Smooth muscle cell (in vitro differentiated cells): ENCODE data around the gene CYS1. TPM values are rescaled to one million over a fixed set of nuclear protein-coding genes. Genes with fewer than 3 reads are reported as not detected.

Experiments
- DNase-seq: peaks from one replicate; lab custom pipeline; 2025; ENCODE audit not compliant: unreplicated experiment; lab: John Stamatoyannopoulos, UW
- H2AFZ ChIP-seq: fragments of 200-600 bp; sonication (generic); 2 replicates; pipeline ENCODE4 v1.6.0; 2016; ENCODE audit warnings: antibody characterized with exemption, low read depth, mild to moderate bottlenecking
- H3F3A ChIP-seq: fragments of 200-600 bp; sonication (generic); 2 replicates; pipeline ENCODE4 v1.6.0; 2017; ENCODE audit warnings: antibody characterized with exemption, low read depth
- H3K27ac ChIP-seq: fragments of 200-600 bp; sonication (generic); 2 replicates; pipeline ENCODE4 v1.5.1; 2016; ENCODE audit warnings: low read depth, mild to moderate bottlenecking
- H3K27me3 ChIP-seq: fragments of 200-600 bp; sonication (generic); 2 replicates; pipeline ENCODE4 v1.6.1; 2016; ENCODE audit warnings: low read depth, mild to moderate bottlenecking
- H3K36me3 ChIP-seq: fragments of 200-600 bp; sonication (generic); 2 replicates; pipeline ENCODE4 v1.5.1; 2016; ENCODE audit warnings: low read depth
- H3K4me1 ChIP-seq: fragments of 200-600 bp; sonication (generic); 2 replicates; pipeline ENCODE4 v1.5.1; 2016; ENCODE audit warnings: low read depth
- H3K4me2 ChIP-seq: fragments of 200-600 bp; sonication (generic); 2 replicates; pipeline ENCODE4 v1.6.0; 2016; ENCODE audit warnings: mild to moderate bottlenecking
- H3K4me3 ChIP-seq: fragments of 200-600 bp; sonication (generic); 2 replicates; pipeline ENCODE4 v1.5.1; 2016; ENCODE audit warnings: mild to moderate bottlenecking
- H3K79me2 ChIP-seq: fragments of 200-600 bp; sonication (generic); 2 replicates; pipeline ENCODE4 v1.6.0; 2016; ENCODE audit warnings: low read depth, mild to moderate bottlenecking
- H3K9ac ChIP-seq: fragments of 200-600 bp; sonication (generic); 2 replicates; pipeline ENCODE4 v1.6.0; 2016; ENCODE audit warnings: low read depth
- H3K9me3 ChIP-seq: fragments of 200-600 bp; sonication (generic); replicated peaks from 2 replicates; pipeline ENCODE4 v1.5.1; 2016; ENCODE audit warnings: low read depth
- H4K20me1 ChIP-seq: fragments of 200-600 bp; sonication (generic); 2 replicates; pipeline ENCODE4 v1.6.0; 2016; ENCODE audit warnings: low read depth
- WGBS: methylation state at CpG from one replicate; pipeline ENCODE4 v1.1.7; 2016; ENCODE audit warnings: low lambda C conversion rate; 5-methylcytosine and 5-hydroxymethylcytosine counted together
- polyA plus RNA-seq: library from polyadenylated mRNA; unstranded; fragments of >200 nt; fragmentation: Nextera tagmentation; extraction: Ambion mirVana; gene quantifications from 2 replicates; pipeline ENCODE4 v1.2.1, GENCODE V29; 2016
- total RNA-seq: library from RNA; depleted of rRNA; stranded (reverse); fragments of >200 nt; gene quantifications from 2 replicates; pipeline ENCODE4 v1.2.3, GENCODE V29; 2014
- TF ChIP-seq, protein P1 (sequence below): fragments of 200-600 bp; sonication (generic); IDR thresholded peaks from 2 replicates; pipeline ENCODE4 v1.5.1; 2017; ENCODE audit warnings: borderline replicate concordance, mild to moderate bottlenecking, antibody characterized with exemption; ENCODE audit not compliant: insufficient read depth, poor library complexity, severe bottlenecking

CYS1 gene
- total and polyA plus RNA-seq, 2 experiments from 2014 or later: 3.9 to 11.5 TPM

DNA sequence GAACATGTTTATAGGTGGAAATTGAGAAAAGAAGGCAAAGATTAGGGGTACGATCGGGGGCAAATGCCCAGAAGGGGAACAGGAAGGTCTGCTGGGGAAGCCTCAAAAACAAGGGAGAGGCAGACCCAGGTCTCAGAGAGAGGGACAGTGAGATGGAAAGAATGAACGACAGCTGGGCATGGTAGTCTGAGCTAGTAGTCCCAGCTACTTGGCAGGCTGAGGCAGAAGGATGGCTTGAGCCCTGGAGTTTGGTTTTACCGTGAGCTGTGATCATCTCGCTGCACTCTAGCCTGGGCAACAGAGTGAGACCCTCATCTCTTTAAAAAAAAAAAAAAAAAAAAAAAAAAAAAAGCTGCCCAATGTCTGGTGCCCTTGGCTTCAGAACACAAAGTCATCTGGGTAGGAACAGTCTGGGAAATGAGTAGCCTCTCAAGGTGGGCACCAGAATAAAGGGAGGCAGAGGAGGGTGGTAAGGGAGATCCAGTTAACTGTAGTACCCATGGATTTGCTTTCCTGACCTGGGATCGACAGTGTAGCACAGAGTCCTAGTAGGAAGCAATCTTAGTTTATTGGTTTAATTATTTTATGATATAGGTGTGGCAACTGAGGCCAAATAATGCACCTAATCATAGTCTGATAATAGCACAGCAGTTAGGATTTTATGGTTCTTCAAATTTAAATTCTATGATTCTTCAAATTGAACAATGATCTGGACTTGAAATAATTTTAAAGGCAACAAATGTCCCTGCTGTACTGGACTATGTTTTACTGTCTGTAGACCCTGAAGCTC lies 45.8 kb upstream of the CYS1 start:
- DNase-seq: no peak
- Histone ChIP-seq H3K4me2 (no peak overlapping the region), H3K27me3 (no peaks in the 10 kb centered on the region), H3K36me3 (no peaks in the 10 kb centered on the region), H3K27ac (no peak overlapping the region), H4K20me1 (no peaks in the 10 kb centered on the region), H3K4me1 (peaks cover 16% of the 10 kb centered on the region), H2AFZ (no peak overlapping the region), H3K4me3 (no peak overlapping the region), H3K9ac (no peak overlapping the region), H3K9me3 (no peaks in the 10 kb centered on the region), H3K79me2 (peaks cover 5% of the 10 kb centered on the region), H3F3A (peaks cover 2% of the 10 kb centered on the region)
- TF ChIP-seq, protein P1, sequence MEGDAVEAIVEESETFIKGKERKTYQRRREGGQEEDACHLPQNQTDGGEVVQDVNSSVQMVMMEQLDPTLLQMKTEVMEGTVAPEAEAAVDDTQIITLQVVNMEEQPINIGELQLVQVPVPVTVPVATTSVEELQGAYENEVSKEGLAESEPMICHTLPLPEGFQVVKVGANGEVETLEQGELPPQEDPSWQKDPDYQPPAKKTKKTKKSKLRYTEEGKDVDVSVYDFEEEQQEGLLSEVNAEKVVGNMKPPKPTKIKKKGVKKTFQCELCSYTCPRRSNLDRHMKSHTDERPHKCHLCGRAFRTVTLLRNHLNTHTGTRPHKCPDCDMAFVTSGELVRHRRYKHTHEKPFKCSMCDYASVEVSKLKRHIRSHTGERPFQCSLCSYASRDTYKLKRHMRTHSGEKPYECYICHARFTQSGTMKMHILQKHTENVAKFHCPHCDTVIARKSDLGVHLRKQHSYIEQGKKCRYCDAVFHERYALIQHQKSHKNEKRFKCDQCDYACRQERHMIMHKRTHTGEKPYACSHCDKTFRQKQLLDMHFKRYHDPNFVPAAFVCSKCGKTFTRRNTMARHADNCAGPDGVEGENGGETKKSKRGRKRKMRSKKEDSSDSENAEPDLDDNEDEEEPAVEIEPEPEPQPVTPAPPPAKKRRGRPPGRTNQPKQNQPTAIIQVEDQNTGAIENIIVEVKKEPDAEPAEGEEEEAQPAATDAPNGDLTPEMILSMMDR: no peak
- WGBS: 96% methylated on average over 6 of the region's 6 CpGs

DNA sequence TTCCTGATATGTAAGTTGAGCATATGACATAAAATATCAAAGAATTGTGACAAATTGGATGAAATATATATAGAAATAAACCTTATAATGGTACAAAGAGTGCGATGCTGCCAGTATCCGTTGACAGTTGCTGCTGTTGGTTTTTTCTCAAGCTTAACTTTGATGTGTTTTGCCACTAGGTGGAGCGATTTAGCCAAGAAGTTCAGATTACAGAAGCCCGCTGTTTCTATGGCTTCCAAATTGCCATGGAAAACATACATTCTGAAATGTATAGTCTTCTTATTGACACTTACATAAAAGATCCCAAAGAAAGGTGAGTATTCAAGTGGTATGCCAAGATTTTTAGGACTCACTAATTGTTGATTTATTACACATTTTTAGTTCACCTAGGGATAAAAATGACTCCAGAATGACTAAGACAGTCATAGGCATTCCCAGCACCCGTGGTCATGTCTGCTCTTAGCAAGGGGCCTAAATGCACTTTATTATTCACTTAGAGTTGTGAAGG lies 44.4 kb upstream of the CYS1 start:
- H3K4me3 ChIP-seq: peak overlapping the region; percentile 64
- H3K79me2 ChIP-seq: peaks cover 5% of the 10 kb centered on the region
- TF ChIP-seq, protein P1: peak; percentile 69
- no peak for DNase-seq
- no peaks in the 10 kb centered on the region for H3K36me3 ChIP-seq
- no peaks in the 10 kb centered on the region for H3K27me3 ChIP-seq
- peak overlapping the region; percentile 99 for H3K4me2 ChIP-seq
- H4K20me1 ChIP-seq: no peaks in the 10 kb centered on the region
- no peak overlapping the region for H3K9ac ChIP-seq
- peak overlapping the region; percentile 54 for H3K27ac ChIP-seq
- no peak overlapping the region for H2AFZ ChIP-seq
- no peaks in the 10 kb centered on the region for H3K9me3 ChIP-seq
- 28% methylated on average over 5 of the region's 5 CpGs for WGBS
- peaks cover 6% of the 10 kb centered on the region for H3F3A ChIP-seq
- H3K4me1 ChIP-seq: peaks cover 21% of the 10 kb centered on the region

DNA sequence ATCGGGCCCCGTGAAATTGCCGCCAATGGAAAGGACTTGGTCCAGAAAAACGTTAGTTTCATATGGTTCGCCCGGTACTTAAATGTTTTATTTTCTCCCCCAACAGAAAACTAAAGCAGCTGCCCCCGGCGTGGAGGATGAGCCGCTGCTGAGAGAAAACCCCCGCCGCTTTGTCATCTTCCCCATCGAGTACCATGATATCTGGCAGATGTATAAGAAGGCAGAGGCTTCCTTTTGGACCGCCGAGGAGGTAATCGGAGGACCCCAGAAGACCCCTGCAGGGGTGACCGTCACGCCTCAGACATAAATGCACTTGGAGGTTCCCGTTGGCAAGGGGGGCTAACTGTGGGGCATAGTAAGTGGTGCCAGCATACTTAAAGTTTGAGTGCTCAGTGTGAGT lies 43.1 kb upstream of the CYS1 start:
- no peak overlapping the region for H2AFZ ChIP-seq
- peak overlapping the region; percentile 64 for H3K4me3 ChIP-seq
- H4K20me1 ChIP-seq: no peaks in the 10 kb centered on the region
- H3K4me1 ChIP-seq: peaks cover 21% of the 10 kb centered on the region
- peaks cover 6% of the 10 kb centered on the region for H3F3A ChIP-seq
- H3K9me3 ChIP-seq: no peaks in the 10 kb centered on the region
- H3K79me2 ChIP-seq: peaks cover 5% of the 10 kb centered on the region
- 3% methylated on average over 18 of the region's 18 CpGs for WGBS
- no peaks in the 10 kb centered on the region for H3K36me3 ChIP-seq
- peak overlapping the region; percentile 50 for H3K9ac ChIP-seq
- H3K4me2 ChIP-seq: peak overlapping the region; percentile 99
- H3K27ac ChIP-seq: no peak overlapping the region
- no peaks in the 10 kb centered on the region for H3K27me3 ChIP-seq
- no peak for DNase-seq
- TF ChIP-seq, protein P1: no peak
